ENCODE data around the gene SNU13.
A peak's percentile ranks its signal among the peaks of the same experiment; 100 is the strongest.
"Not testable (repeated sequence)": the region's sequence is repeated elsewhere in the genome, so short reads cannot be mapped to it uniquely, and the experiment has no call there.

SNU13 gene

DNA sequence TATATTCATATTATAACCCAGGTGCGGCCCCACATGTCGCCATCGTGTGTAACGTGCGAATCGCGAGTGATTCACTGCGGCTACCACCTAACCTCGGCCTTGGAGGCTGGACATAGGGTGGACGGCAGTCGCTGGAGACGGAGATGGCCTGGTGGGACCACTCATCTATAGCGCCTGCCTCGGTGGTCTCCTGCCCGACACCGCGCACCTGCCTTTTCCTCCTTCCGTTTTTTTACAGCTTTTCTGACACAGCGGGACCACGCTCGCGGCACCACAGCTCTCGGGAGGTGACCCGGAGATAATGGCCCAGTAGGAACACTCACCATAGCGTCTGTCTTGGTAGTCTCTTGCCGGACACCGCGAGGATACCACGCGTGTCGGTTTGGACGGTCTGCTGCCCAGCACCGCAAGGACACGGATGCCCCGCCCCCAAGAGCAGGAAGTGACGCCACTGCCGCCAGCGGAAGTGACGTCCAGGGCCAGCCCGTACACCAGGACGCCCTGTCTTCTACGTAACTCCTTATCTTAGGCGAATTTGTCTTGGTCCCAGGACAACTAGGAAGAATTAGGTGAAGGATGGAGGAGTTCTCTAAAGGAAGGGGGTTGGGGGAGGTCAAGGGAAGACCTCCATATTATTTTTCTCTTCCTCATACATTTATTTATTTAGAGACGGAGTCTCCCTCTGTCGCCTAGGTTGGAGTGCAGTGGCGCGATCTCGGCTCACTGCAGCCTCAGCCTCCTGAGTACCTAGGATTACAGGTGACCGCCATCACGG lies 6.4 kb downstream of the SNU13 start:
- peak; percentile 71 to 83 for DNase-seq (ENCODE audit: low read depth in 2 of 2)

DNA sequence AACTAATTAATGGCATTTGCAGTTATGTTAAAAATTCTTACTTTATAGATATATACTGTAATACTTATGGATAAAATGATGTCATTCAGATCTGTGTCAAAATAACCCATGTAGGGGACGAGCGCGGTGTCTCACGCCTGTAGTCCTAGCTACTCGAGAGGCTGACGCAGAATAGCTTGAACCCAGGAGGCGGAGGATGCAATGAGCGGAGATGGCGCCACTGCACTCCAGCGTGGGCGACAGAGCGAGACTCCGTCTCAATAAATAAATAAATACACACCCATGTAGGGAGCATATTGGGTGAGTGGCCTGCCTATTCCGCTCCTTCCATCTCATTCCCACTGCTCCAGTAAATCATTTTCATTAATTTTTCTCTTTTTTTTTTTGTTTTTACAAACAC lies 7.1 kb downstream of the SNU13 start:
- no peak for DNase-seq (ENCODE audit: low read depth in 2 of 2)

DNA sequence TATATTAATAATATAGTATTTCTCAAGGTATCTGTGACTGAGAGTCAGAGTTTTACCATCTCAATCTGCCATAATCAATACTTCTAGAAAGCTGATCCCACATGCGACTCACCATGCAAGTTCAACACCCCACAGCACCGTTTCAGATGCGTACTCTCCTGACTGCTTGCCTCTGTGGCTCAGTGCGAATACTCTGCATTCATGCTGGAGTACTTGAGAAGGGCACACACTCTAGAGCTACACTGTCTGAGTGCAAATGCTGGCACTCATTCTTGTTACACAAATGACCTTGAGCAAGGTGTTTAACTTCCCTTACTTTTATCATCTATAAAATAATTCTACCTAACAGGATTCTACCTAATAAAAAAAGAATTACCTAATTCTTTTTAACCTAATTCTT lies 12.5 kb downstream of the SNU13 start:
- no peak for DNase-seq (ENCODE audit: low read depth in 2 of 2)

DNA sequence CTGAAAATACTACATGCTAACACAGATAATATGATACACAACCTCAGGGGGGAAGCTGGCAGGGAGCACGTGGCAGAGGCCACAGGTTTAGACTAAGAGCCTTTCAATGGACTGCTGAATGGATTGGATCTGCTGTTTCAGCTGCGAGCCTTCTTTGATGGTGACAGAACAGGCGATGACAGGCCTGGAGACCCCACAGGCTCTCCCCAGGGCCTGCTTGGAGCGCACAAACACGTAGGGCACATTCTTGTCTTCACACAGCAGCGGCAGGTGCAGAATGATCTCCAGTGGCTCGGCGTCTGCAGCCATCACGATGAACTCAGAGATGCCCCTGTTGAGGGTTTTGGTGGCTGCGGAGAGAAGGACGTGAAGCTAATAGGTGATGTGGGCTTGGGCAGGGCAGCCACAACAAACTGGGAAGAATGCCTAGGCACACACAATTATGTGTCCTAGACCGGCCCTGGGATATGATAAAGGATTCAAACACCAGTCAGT lies 13.8 kb downstream of the SNU13 start:
- no peak for DNase-seq (ENCODE audit: low read depth in 2 of 2)

DNA sequence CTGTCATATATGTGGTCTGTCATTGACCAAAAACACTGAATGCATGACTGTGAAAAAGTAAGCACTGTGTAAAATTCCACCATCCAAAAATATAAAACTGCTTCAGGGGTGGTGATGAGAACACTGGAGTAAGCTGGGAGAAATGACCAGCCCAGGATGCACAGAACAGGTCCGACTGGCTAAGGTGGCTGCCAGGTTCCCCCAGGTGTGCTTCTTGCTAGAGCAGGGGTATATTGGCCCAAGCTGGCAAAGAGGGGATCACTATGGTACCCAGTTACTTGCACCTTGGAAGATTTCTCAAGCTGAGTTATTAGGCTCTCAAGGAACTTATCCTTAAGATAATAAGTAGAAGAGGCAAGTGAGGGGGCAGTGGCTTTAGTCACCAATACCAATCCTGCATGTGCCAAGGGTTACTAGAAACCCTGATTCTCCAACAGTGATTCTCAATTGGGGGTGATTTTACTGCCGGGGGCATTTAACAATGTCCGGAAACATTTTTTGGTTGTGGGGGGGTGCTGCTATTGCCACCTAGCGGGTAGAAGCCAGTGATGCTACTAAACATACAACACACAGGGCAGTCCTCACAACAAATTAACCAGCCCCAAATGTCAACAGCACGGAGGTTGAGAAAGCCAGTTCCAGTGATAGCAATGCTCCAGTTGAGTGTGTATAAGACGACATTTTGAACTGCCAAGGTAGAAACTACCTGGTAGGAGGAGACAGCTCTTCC lies 15.7 kb downstream of the SNU13 start:
- no peak for DNase-seq (ENCODE audit: low read depth in 2 of 2)

DNA sequence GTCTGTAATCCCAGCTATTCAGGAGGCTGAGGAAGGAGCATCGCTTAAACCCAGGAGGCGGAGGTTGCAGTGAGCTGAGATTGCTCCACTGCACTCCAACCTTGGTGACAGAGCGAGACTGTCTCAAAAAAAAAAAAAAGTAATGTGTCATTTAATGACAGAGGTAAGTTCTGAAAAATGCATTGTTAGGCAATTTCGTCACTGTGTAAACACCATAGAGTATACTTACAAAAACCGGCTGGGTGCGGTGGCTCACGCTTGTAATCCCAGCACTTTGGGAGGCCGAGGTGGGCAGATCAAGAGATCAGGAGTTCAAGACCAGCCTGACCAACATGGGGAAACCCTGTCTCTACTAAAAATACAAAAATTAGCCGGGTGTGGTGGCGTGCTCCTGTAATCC lies 16.6 kb downstream of the SNU13 start:
- DNase-seq (ENCODE audit: low read depth in 2 of 2), result not testable (repeated sequence)

DNA sequence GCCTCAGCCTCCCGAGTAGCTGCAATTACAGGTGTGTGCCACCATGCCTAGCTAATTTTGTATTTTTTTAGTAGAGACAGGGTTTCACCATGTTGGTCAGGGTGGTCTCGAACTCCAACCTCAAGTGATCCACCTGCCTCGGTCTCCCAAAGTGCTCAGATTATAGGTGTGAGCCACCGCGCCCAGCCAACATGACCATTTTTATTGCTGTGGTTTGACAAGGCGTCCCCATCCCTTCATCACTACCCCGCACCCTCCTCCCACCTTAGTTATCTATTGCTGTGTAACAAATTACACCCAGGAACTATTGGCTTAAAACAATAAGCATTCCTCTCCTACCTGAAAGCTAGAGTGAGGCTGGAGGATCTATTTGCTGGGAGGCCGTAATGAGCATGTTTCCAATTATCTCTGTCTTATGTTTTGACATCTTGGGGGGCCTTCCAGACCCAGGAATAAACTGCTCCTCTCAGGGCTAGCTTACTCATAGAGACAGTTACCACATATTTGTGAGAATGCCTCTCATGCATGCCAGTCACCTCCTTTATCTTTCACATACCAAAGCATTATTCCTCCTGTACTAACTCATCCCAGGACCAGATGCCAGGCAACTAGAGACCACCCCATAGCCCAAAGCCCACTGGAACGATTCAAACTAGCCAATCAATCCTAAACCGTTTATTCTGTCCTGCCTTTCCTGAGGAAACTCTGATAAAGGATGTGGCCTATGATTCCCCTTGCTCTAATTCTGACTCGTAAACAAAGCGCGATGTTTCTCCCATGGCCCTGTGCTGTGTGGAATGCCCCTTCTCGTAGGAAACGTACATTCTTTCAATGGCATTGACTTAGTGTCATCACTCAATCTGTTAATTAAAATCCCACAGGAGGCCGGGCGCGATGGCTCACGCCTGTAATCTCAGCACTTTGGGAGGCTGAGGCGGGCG lies 19.4 kb downstream of the SNU13 start:
- DNase-seq (ENCODE audit: low read depth in 2 of 2), result no peak

DNA sequence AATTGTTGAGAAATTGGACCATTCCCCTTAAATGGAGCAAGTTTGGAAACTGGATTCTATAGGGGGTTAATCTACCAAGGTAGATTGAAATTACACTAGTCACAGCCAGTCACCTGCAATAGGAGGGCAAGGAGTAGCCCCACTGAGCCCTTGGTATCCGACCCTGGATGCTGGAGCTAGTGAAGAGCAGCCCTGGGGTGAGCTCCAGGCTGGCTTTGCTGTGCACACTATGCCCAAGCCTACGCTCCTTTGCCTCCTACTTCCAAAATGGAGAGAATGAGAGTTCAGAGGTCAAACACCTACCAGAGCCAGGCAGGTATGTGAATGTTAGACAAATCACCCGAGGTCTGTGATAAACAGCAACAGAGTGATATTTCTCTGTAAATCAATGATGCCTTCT lies 23.7 kb downstream of the SNU13 start:
- no peak for DNase-seq (ENCODE audit: low read depth in 2 of 2)

DNA sequence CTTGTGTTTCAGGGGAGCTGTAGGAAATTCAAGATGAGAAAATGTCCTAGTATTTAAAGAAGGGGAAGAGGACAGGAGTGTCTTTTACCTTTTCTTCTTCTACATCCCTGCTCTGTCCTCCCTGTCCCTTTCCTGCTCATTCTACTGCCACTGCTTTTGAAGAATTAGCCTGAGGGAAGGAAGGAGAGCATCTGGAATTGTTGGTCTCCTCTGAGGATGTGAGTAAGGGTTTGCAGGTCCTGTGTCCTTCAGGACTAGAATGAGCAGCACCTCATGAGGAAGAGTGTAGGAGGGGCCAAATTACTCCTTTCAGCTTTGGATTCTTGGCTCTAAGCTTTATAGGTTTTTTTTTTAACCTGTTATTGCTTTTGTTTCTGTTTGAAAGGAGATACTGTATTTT lies 24.2 kb downstream of the SNU13 start:
- DNase-seq (ENCODE audit: low read depth in 2 of 2), result no peak

DNA sequence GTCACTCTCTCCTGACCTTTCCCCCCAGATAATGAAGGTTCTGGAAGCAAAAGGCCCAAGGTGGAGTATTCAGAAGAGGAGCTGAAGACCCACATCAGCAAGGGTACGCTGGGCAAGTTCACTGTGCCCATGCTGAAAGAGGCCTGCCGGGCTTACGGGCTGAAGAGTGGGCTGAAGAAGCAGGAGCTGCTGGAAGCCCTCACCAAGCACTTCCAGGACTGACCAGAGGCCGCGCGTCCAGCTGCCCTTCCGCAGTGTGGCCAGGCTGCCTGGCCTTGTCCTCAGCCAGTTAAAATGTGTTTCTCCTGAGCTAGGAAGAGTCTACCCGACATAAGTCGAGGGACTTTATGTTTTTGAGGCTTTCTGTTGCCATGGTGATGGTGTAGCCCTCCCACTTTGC lies 25.1 kb downstream of the SNU13 start:
- DNase-seq (ENCODE audit: low read depth in 2 of 2), result not testable (repeated sequence)

DNA sequence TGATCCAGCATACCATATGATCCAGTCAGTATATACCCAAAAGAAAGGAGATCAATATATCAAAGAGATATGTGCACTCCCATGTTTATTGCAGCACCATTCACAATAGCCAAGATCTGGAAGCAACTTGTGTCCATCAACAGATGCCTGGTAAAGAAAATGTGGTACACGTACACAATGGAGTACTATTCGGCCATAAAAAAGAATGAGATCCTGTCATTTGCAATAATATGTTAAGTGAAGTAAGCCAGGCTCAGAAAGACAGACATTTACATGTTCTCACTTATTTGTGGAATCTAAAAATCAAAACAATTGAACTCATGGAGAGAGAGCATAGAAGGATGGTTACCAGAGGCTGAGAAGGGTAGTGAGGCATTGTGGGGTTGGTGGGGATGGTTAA lies 27.0 kb downstream of the SNU13 start:
- DNase-seq (ENCODE audit: low read depth in 2 of 2), result no peak

DNA sequence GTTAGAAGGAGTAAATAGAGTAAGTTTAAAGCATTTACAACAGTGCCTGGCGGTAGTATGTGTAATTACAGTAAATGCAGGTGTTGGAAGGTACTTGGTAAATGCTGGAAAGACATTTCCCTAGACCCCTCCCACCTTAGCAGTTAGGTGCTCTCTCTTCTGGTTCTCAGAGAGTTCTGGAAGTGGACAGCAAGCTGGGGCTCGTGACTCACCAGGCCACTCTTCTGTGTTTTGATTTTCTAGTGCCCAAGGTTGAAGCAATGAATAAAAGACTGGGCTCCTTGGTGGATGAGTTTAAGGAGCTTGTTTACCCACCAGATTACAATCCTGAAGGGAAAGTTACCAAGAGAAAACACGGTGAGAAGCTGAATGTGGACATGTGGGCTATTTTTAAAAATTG lies 27.6 kb downstream of the SNU13 start:
- no peak for DNase-seq (ENCODE audit: low read depth in 2 of 2)

DNA sequence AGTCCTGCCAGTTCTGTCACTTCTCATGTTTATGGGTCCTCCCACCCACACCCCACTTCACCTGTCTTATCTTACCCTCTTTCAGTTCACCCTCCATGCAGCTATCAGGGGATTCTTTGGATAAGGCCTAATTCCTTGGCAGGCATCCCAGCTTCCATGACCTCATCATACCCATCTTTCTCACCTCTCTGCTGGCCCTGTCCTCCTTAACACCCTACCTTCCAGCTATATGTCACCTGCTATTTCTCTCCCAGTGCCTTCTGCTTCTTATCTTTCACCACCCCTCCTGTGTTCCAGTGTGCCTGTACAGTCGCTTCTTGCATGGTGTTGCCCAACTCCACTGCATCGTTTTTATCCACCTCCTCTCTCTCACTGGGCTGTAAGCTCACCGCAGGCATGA lies 28.3 kb downstream of the SNU13 start:
- DNase-seq (ENCODE audit: low read depth in 2 of 2), result no peak

DNA sequence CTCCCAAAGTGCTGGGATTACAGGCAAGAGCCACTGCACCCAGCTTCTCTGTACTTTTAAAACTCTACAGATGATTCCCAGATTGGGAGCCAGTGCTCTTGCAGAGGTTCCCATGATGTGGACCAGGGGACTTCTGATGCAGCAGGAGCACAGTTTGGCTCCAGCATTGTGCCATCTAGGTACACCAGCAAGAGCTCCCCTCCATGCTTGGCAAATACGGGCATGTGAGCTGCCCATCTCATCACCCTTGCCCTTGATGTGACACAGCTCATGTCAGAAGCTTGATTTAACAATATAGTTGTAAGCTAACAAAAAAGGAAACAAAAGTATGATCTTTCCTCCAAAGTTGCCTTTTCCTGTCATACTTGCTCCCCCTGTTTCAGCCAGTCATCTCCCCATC lies 28.7 kb downstream of the SNU13 start:
- DNase-seq (ENCODE audit: low read depth in 2 of 2), result no peak

DNA sequence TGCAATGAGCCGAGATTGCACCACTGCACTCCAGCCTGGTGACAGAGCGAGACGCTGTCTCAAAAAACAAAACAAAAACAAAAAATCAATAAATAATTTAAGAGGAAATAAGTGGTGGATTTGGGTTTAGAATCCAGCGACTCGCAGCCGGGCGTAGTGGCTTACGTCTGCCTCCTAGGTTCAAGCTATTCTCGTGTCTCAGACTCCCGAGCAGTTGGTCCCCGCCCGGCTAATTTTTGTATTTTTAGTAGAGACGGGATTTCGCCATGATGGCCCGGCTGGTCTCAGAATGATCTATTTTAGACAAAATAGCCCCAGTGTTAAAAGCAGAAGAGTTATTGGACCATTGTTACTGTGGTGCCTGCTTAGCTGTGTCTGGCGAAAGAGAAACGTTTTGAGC lies 29.8 kb downstream of the SNU13 start:
- DNase-seq (ENCODE audit: low read depth in 2 of 2), result no peak

DNA sequence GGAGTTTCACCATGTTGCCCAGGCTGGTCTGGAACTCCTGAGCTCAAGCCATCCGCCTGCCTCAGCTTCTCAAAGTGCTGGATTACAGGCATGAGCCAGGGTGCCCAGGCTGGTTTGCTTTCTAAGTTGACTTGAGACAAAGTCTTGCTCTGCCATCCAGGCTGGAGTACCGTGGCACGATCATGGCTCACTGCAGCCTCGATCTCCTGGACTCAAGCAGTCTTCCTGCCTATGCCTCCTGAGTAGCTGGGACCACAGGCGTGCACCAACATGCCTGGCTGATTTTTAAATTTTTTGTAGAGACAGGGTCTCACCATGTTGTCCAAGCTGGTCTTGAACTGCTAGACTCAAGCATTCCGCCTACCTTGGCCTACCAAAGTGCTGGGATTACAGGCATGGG lies 31.0 kb downstream of the SNU13 start:
- no peak for DNase-seq (ENCODE audit: low read depth in 2 of 2)

DNA sequence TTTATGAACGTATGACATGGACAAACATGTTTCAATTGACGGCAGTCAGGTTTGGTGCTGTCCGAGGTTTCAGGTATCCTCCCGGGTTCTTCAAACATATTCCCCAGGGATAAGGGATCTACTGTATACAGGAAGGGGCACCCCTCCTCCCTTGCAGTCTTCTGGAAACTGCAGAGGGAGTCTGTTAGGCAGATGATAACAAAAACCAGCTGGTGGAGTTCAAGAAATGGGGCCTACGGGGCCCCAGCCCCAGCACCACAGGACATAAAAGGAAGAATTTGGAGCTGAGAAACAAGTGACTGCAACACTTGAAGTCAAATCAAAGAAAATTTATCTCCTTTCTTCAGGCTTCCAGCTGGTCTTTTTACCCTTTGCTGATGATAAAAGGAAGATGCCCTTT lies 32.1 kb downstream of the SNU13 start:
- no peak for DNase-seq (ENCODE audit: low read depth in 2 of 2)

DNA sequence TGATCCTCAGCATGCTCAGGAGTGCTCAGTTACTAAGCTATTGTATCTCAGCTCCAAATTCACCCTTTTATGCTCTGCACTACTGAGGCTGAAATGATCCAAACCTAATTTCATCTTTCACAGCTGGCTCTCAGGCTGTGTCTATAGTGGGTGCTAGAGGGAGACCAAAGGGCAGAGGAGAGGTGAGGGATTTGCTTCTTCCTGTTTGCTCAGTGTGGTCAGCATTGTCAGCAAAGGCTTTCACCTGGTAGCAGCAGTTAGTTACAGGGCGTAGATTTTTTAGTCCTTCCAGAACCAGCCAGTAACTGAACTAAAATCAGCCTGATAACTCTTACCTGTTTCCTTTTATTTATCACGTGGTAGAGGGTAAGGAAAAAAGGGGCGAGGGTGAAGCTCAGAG lies 34.3 kb downstream of the SNU13 start:
- no peak for DNase-seq (ENCODE audit: low read depth in 2 of 2)

DNA sequence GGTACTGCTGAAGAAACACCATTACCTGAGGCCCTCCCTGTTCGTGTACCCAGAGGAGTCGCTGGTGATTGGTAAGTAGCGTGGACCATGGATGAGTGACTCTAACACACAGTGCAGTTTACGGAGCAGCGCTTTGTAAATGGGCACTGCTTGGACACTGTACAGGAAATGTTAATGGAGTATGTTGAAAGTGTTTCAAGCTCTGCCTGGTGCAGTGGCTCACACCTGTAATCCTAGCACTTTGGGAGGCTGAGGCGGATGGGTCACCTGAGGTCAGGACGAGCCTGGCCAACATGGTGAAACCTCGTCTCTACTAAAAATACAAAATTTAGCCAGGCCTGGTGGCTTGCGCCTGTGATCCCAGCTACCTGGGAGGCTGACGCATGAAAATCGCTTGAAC lies 37.8 kb downstream of the SNU13 start:
- no peak for DNase-seq (ENCODE audit: low read depth in 2 of 2)

DNA sequence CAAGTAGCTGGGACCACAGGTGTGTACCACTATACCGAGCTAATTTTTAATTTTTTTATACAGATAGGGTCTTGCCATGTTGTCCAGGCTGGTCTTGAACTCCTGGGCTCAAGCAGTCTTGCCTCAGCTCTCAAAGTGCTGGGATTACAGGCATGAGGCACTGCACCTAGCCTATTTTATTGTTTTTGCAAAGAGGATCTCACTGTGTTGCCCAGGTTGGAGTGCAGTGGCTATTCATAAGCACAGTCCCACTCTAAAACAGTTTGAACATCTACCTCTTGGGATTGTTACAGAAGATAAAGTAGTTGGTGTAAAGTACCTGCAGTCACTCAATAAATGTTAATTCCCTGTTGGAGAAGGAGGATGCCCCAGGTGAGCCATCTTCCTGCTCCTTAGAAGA lies 38.4 kb downstream of the SNU13 start:
- no peak for DNase-seq (ENCODE audit: low read depth in 2 of 2)

DNA sequence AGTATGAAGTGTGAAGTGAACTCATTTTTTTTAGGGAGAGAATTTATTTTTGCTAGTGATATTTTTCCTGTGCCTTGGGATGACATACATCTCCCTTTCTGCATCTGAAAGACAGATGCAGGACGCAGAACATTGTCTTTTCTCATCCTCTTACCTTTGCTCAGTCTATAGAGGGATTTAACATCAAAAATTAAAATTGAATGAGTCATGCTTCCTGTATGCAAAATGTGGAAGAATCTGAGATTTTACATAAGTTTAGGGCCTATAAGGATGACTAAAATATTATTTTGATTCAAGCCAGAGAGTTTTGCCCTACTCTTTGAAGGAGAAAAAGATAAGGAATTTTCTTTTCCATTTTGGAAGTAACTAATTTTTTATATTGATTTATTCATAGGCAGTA lies 40.2 kb downstream of the SNU13 start:
- DNase-seq (ENCODE audit: low read depth in 2 of 2), result no peak

DNA sequence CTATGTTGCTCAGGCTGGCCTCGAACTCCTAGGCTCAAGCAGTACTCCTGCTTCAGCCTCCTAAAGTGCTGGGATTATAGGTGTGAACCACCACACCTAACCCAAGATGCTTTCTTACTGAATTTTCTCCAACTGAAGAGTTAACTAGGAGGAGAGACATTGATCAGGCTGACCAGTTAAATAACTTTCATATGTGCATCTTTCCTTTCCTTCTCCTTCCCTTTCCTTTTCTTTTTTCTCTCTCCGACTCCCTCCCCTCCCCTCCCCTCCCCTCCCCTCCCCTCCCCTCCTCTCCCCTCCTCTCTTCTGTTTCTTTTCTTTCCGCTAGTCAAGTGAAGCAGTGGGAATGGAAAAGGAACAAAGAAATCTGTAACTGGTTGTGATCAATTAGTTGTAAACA lies 40.9 kb downstream of the SNU13 start:
- no peak for DNase-seq (ENCODE audit: low read depth in 2 of 2)
